ENCODE results near the gene PEAK1.

The PEAK1 gene, protein sequence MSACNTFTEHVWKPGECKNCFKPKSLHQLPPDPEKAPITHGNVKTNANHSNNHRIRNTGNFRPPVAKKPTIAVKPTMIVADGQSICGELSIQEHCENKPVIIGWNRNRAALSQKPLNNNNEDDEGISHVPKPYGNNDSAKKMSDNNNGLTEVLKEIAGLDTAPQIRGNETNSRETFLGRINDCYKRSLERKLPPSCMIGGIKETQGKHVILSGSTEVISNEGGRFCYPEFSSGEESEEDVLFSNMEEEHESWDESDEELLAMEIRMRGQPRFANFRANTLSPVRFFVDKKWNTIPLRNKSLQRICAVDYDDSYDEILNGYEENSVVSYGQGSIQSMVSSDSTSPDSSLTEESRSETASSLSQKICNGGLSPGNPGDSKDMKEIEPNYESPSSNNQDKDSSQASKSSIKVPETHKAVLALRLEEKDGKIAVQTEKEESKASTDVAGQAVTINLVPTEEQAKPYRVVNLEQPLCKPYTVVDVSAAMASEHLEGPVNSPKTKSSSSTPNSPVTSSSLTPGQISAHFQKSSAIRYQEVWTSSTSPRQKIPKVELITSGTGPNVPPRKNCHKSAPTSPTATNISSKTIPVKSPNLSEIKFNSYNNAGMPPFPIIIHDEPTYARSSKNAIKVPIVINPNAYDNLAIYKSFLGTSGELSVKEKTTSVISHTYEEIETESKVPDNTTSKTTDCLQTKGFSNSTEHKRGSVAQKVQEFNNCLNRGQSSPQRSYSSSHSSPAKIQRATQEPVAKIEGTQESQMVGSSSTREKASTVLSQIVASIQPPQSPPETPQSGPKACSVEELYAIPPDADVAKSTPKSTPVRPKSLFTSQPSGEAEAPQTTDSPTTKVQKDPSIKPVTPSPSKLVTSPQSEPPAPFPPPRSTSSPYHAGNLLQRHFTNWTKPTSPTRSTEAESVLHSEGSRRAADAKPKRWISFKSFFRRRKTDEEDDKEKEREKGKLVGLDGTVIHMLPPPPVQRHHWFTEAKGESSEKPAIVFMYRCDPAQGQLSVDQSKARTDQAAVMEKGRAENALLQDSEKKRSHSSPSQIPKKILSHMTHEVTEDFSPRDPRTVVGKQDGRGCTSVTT (N-terminal part only)

DNA sequence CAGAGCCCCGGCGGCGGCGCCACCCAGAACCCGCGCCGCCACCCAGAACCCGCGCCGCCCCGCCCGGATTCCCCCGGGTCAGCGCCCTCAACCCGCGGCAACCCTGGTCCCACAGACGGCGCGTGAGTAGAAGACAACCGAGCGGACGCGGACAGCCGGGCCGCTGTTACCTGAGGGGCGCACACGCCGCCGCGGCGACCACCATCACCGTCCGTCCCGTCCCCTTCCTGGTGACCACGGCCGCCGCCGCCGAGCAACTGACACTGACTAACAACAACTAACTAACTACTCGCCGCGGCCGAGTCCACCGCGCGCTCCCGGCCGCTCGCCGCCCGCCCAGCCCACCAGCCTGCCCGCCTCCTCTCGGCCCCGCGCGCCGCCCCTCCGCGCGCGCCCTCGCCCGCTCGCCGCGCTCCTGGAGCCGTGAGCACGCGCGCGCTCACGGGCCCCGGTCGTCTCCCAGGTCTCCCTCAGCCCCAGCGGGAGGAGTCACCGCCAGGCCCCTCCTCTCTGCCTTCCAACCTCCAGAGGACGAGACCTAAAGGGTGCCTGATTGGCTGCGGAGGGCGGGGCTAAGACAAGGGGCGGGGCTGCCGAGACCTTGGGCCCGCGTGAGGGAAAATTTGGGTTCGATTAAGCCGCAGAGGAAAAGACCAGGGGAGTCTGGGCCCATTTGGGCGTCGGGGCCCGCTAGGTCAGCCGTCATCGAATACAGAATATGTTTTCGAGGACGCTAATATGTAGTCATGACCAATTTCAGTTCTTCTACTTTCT, at the start of gene PEAK1:
Gene PEAK1, minus strand, starts transcription at position 269 of the 774 bp plus-strand sequence. CDS start 238,178 bp downstream, outside the sequence.
- peak; percentile 100 for DNase-seq (ENCODE audit: low read depth)

DNA sequence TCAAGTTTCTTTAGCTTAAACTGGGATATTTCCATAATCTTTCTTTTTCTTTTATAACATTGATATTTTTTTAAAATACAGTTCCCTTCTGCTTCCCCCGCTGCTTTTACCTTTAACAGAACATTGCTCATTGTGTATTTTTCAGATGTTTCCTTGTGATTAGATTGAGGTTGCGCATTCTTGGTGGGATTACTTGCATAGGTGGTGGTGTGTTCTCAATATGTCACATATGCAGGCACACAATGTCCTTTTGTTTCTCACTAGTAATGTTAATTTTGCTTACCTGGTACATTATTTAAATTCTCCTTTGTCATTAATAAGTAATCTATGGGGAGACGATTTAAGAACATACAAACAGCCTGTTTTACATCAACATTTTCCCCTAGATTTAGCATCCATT, 49.0 kb upstream of the PEAK1 start:
- DNase-seq (ENCODE audit: low read depth): no peak

DNA sequence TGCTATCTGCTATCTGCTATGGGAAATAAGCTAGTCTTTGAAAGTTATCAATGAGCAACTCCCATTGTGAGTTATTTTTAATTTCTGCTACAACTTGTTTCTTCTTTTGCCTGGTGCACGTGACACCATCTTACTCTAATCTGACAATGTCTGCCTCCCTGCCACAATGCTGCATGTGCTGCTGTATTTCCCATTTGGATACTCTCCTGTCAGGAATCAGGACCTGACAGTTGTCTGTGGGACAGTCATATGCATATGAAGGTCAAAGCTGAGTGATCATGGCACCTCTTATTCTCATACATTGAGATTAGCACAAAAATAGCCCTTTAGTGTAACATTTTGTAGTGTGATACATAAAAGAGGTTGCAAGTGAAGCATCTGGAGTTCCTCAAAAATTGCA, 46.6 kb upstream of the PEAK1 start:
- no peak for DNase-seq (ENCODE audit: low read depth)

DNA sequence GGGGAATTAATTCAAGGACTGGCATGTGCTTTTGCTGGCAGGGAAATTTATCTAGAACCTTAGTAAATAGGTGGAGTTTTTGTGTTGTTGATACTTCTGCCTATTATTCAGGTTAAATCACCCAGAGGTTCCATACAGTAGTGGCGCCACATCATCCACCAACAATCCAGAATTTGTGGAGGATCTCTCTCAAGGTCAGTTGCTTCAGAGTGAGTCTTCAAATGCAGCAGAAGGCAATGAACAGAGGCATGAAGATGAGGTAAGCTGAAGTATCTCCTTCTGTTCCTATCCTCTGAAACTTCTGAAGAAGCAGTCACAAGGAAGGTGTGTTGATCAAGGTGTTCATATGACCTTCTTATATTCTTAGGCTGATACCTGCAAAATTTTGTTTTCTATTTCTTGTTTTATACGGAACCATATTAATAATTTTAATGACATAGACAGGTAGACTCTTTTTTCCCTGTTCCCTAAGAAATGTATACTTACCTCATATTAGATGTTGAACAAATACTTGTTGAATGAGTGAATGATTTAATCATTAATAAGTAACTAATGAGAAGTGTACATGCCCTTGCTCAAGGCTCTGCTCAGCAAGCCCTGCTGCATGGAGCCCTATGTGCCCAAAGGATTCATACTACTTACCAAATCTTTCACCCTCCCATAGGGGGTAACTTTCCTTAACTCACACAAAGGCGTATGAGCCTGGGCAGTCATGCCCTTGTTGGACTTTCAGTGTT, 44.4 kb upstream of the PEAK1 start:
- DNase-seq (ENCODE audit: low read depth): no peak

DNA sequence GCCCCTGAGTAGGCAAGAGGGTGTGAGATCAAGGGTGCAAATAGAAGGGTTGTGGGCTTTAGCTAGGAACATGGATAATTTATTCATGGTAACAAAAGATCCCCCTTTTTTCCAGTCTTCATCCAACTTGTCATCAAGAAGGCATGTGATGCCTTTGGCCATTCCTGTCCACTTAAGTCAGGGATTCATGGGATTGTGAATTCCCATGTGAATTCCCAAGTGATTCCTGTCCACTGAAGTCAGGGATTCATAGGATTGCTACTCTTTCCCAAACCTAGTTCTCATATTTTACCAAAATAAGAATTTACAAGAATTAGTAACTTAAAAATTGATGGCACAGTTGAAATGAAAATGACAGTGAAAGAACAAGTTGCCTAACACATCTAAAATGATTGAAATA, 41.6 kb upstream of the PEAK1 start:
- DNase-seq (ENCODE audit: low read depth): no peak

DNA sequence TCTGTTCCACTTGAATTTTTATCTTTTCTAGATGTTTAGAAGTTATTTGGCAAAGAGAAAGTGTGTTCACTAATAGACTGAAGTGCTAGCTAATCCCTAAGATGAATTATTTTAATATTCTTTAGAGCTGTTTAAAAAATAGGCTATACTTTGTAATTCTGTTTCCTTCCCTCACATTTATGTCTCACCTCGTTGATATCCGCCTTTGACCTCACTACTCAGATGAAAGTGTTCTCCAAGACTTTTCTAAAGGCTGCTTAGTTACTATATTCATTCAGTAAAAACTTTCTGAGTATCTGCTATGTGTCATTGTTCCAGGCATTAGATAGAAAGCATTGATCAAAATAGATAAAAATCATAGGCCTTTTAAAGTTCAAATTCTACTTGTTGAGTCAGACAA, 39.1 kb upstream of the PEAK1 start:
- no peak for DNase-seq (ENCODE audit: low read depth)

DNA sequence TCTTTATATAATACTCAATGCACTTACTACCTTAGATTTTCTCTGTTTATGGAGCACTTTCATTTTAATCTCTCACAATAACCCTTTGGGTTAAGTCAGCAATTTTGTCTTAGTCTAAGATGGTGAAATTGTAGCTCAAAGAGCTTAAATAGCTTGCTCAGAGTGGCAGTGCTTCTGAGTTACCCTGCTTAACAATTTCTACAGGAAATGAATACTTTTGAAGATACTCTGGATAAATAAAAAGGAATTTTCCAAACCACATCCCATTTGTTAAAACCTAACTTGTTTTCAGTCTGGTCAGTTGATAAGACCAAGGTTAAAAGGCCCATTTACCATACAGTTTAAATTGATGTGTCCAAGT, 38.0 kb upstream of the PEAK1 start:
- no peak for DNase-seq (ENCODE audit: low read depth)

DNA sequence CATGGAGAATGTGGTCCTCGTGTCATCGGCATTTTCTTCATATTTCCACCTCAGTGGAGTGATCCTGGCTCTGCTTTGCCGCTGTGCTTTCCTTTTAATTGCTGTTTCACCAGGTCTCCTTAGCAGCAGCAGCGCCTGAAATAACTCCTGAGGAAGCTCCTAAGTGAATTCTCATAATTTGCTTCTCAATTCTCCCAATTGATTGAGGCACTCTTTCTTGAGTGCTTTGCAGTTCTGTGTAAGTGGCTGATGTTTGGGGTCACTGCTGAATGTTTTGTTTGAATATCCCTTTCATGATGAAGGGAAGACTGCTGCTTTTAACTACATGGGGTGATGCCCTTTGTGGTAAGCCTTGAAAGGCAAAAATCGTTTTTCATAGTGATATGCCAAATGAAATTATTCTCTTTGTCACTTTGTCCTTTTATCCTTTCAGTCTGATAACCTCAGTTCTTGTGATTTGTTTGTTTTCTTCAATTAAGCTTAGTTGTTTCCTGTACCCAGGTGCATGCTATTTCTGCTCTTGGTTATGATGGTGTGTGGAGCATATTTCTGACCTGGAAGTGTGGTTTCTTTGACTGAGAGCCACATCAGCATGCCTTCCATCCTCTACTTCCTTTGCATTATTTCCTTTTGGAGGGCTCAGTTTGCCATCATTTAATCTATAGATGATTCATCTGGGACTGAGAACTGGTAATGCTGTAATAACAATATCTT, 37.4 kb upstream of the PEAK1 start:
- DNase-seq (ENCODE audit: low read depth): no peak

DNA sequence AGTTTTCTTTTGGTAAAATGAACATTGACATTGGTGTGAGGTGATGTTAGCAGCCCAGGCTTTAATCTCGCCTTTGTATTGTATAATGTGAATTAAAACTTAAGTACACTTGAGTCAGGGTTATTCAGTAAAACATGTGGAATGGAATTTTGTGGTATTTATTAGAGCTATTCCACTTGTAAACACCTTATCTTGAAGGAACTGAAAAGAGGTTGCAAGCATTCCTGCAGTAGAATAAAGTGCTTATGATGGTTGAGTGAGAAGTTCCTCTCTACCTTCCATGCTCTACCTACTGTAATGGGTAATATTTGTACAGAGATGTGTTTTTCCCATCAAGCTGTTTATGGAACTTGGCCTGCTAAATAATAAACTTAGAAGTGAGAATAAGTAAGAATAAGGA, 36.8 kb upstream of the PEAK1 start:
- DNase-seq (ENCODE audit: low read depth): no peak

DNA sequence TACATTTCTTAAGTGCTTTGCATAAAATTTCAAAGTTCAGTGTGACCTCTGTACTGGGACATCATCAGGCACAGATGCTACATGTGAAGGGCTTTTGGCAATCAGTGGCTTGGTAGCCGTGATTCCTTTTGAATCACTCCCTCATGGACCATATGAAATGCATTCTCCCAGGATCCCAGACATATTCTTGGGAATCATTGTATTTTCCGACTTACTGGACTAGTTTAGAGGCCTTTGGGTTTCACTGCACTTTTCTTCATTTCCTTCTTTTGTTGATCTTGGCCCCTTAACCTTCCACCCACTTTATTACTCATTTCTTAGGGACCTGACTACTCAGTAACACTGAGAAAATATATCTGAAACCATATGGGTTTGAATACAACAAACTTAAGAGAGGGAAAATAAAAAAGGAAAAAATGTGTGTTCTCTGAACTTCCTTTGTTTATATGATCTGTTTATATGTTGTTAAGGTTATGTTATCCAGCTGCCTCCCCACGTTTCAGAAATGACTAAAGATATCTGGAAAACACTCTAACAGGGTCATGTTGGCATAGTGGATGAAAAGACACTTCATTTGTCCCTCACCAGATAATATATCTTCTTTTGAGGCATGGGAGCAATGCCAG, 35.9 kb upstream of the PEAK1 start:
- no peak for DNase-seq (ENCODE audit: low read depth)

DNA sequence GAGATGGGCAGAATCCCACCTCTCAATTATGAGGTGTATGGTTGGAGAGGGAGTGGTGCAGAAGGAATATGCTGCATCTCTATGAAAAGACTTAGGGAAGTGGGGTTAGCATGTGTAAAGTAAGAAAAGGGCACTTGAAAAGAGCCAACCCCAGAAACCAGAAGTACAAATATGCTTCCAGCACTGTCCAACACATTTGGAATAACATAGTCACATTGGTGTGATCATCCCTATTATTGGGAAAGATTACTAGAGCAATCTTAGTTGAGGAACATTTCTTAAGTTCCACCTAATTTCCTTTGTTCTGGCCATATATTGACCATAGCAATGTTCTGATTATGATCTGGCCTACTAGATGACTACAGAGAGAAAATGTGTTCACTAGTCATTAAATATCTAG, 35.0 kb upstream of the PEAK1 start:
- DNase-seq (ENCODE audit: low read depth): no peak

DNA sequence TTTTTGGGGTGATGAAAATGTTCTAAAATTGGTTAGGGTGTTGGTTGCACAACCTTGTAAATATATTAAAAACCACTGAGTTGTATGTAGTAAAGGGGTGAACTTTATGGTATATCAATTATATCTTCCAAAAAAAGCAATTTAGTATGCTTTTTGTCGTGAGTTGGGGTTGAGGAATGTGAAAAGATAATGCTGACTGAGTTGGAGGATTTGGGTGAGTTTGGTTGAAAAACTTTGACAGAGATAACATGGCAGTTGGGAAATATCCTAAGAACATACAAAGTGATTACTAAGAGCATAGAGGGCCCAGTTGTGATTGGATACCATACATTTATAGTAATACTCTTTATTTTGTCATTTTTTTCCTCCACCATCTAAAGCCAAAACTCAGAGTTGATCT, 34.4 kb upstream of the PEAK1 start:
- no peak for DNase-seq (ENCODE audit: low read depth)

DNA sequence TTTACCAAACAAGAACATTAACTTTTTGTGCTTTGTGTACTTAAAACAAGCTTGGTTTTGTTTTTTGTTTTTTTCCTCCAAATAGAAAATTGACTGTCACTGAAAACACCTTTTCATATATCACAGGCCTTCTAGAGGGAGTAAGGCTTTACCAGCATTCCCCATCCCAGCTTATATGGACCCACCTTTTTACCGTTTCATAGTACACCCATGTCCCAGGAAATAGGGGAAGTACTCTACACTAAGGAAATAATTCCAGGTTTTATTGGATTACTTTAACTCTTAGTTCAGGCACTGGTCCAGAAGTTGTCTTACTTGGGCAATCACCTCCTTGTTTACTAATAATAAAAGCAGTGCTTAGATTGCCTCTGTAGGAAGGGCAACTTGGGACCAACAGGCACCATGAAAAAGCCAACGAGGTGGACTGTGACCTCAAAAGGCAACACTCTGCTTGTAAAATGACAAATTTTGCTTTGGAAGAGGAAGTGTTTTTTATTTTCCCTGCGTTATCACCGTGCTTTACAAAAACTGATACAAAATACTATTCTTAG, 27.0 kb upstream of the PEAK1 start:
- DNase-seq (ENCODE audit: low read depth): no peak

DNA sequence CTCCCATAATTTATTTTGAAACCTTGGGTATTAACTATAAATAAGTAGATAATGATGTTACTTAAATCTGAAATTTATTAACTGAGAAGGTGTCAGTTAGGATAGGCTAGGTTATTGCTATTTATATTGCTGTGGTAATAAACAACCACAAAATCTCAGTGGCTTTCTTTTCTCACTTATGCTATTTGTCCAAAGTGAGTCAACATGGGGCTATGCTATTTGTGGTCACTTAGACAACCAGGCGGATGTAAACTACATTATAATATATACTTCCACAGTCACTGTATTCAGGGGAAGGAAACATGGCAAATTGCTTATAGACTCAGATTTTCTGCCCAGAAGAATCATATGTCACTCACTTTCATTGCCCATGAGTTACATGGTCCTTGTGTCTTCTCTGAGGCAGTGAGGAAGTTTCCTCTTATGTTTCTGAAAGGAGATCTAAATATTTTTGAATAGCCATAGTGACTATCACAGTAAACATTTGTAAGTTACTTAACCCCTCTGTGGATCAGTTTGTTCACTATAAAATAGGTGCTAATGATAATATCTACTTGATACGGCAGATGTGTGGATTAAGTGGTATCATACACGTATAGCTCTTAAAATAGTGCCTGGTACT, 20.6 kb upstream of the PEAK1 start:
- DNase-seq (ENCODE audit: low read depth): no peak

DNA sequence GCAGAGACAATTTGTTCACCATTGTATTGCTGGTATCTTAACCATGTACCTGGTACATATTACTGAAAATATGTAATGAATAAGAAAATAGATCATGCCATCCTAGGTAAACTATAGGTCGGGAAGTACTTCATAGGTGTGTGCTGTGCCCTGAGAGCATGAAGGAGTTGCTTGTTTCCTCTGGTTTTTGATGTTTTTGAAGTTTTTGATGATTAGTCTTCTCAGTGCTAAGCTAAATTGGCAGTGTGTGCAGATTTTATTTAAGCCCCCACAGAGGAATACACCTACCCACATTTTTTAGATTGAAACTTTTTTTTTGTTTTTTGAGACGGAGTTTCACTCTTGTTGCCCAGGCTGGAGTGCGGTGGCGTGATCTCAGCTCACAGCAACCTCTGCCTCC, 17.4 kb upstream of the PEAK1 start:
- no peak for DNase-seq (ENCODE audit: low read depth)

DNA sequence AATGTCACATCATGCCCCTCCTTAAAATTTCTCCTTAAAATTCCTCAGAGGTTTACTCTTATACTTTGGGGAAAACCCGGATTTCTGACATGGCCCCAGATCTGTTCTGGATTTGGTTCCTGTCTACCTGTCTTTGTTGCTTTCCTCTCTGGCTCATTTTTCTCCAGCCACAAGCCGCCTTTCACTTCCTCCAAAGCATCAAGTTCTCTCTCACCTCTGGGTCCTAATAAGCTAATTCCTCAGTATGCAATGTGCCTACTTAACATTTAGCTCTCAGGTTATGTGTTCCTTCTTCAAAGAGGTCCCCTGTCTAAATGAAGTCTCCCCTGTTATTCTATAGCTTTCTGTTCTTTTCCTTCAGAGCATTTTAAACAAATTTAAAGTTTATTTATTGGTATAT, 16.9 kb upstream of the PEAK1 start:
- no peak for DNase-seq (ENCODE audit: low read depth)

DNA sequence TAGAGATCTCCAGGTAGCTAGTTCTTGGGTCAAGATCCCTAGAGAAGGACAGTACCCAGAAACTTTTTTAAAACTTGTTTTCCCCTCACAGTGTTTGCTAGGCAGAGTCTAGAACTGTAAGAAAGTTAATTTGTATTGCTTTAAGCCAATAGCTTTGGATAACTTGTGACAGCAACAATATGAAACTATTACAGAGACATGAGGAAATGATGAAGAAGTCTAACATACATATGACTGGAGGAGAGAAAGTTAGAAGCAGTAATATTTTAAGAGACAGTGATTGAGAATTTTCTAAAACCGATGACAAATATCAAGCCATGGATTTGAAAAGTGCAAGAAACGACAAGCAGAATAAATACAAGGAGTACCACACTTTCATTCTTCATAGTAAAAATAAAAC, 10.7 kb upstream of the PEAK1 start:
- no peak for DNase-seq (ENCODE audit: low read depth)

DNA sequence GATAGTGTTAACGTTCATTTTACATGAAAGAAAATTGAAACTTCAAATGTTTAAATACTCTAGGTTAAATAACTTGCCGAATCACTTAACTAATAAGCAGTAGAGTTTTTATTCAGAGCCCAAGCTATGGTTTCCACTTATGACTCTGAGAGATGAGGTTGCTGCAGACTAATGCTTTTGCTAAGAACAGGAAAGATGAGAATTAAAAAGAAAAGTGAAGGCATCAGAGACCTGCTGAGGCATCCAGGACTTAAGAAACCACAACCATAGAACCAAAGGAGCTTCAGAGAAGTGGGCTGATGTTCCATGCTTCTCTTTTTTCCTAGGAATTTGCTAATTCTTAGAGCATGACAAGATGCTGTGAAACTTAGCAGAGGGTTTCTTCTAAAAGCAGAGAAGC, 10.3 kb upstream of the PEAK1 start:
- no peak for DNase-seq (ENCODE audit: low read depth)

DNA sequence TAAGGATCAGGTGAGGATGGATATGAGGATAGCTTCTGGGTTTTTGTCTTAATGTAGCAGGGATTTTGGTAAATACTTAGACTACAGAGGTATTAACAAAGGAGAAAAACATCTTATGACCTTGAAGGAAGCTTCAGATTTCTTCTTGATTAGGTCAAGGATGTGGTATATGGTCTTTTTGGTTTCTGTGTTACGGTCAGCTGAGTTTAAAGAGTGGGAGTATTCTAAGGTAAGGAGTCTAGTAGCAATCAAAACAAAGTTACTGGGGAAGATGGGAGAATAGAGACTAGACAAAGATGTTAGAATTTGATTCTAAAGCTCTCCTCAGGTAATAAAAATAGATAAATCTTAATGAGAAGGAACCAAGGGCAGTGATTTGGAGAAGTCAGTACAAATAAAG, 7.0 kb upstream of the PEAK1 start:
- DNase-seq (ENCODE audit: low read depth): no peak

DNA sequence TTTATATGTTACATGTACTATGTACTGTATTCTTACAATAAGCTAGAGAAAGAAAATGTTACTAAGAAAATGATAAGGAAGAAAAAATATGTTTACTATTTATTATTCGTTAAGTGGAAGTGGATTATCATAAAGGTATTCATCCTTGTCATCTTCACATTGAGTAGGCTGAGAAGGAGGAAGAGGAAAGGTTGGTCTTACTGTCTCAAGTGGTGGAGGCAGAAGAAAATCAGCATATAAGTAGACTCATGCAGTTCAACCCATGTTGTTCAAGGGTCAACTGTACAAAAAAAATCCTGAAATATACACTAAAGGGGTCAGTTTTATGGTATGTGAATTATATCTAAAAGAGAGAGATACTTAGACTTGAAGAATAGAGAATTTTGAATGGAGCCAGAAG, 6.5 kb upstream of the PEAK1 start:
- DNase-seq (ENCODE audit: low read depth): no peak

Measured in stimulated activated CD8-positive, alpha-beta memory T cell treated with anti-CD3 and anti-CD28 coated beads, Interleukin-15, amount 100 ng/mL, for 1 hour (primary cell).